B cell (primary cell): ENCODE measurements around the gene NPRL2. TPM values are rescaled to one million over a fixed set of nuclear protein-coding genes. Genes with fewer than 3 reads are reported as not detected.

Source experiments
- ATAC-seq: fragments of 200-7000 bp; cut with Tn5 transposase; one replicate; pipeline ENCODE4 v1.10.0; 2021; ENCODE audit warnings: low read depth, mild to moderate bottlenecking, moderate number of reproducible peaks, moderate library complexity
- CTCF ChIA-PET: fragments of 350-600 bp; sonication (Branson Sonifier 250); formaldehyde crosslinking; loops from one replicate; lab custom pipeline; 2021; ENCODE audit warnings: antibody characterized with exemption, inconsistent platforms; lab: Charles Lee
- POLR2A ChIA-PET: fragments of 350-600 bp; sonication (Branson Sonifier 250); formaldehyde crosslinking; loops from one replicate; lab custom pipeline; 2021; ENCODE audit warnings: antibody characterized with exemption; lab: Charles Lee
- DNase-seq: peaks from one replicate; pipeline ENCODE4 v3.0.0; 2013
- H2AFZ ChIP-seq: 2 replicates; pipeline ENCODE4 v1.6.1; 2012; ENCODE audit warnings: mild to moderate bottlenecking, low read depth, low read length; ENCODE audit not compliant: insufficient read depth, poor library complexity, severe bottlenecking
- H3K27ac ChIP-seq, 2 donors: 1 replicate in 1 of 2; 2 replicates in 1 of 2; pipeline ENCODE4 v1.5.1; 2012 to 2013; ENCODE audit warnings: low read length in 2 of 2, mild to moderate bottlenecking in 2 of 2, moderate library complexity in 1 of 2
- H3K27me3 ChIP-seq, 4 experiments: fragments of 200-600 bp in 1 of 4; sonication (generic) in 1 of 4; replicated peaks in 1 of 4; 1 replicate in 2 of 4; 2 replicates in 2 of 4; pipeline versions ENCODE4 v1.6.1 to v1.7.0; 2013 to 2016; ENCODE audit warnings: low read length in 3 of 4, mild to moderate bottlenecking in 2 of 4, mixed read lengths in 1 of 4, moderate library complexity in 1 of 4; ENCODE audit not compliant: insufficient read depth in 4 of 4, control insufficient read depth in 3 of 4; ENCODE audit errors: control extremely low read depth in 1 of 4
- H3K36me3 ChIP-seq, 2 experiments: replicated peaks in 1 of 2; 1 replicate in 1 of 2; 2 replicates in 1 of 2; pipeline versions ENCODE4 v1.6.1 to v1.7.1; 2013; ENCODE audit warnings: low read length in 1 of 2; ENCODE audit not compliant: insufficient read depth in 2 of 2, control insufficient read depth in 1 of 2; ENCODE audit errors: control extremely low read depth in 1 of 2, extremely low read depth in 1 of 2
- H3K4me1 ChIP-seq, 2 donors: fragments of 200-600 bp in 1 of 2; sonication (generic) in 1 of 2; 1 replicate in 1 of 2; 2 replicates in 1 of 2; pipeline versions ENCODE4 v1.5.1 to v1.6.1; 2013 to 2017; ENCODE audit warnings: low read length in 2 of 2; ENCODE audit not compliant: control insufficient read depth in 2 of 2, insufficient read depth in 2 of 2
- H3K4me2 ChIP-seq: replicated peaks from 2 replicates; pipeline ENCODE3; 2012; ENCODE audit warnings: mild to moderate bottlenecking, low read depth, low read length; ENCODE audit not compliant: poor library complexity, severe bottlenecking
- H3K4me3 ChIP-seq, 5 experiments: fragments of 200-600 bp in 1 of 5; sonication (generic) in 1 of 5; 1 replicate in 3 of 5; 2 replicates in 2 of 5; pipeline versions ENCODE4 v1.5.1 to v1.7.0; 2011 to 2016; ENCODE audit warnings: low read length in 4 of 5, mild to moderate bottlenecking in 4 of 5, low read depth in 2 of 5, control low read depth in 1 of 5, moderate library complexity in 1 of 5; ENCODE audit not compliant: insufficient read depth in 1 of 5; ENCODE audit errors: control extremely low read depth in 1 of 5, extremely low read depth in 1 of 5
- H3K79me2 ChIP-seq: fragments of 200-600 bp; sonication (generic); one replicate; pipeline ENCODE4 v1.6.0; 2016; ENCODE audit warnings: low read length; ENCODE audit not compliant: control insufficient read depth, insufficient read depth
- H3K9ac ChIP-seq: fragments of 200-600 bp; sonication (generic); 2 replicates; pipeline ENCODE4 v1.6.1; 2017; ENCODE audit warnings: mild to moderate bottlenecking, low read length, moderate library complexity
- H3K9me3 ChIP-seq, 3 donors: one replicate each; pipeline versions ENCODE4 v1.6.1 to v1.7.1; 2013; ENCODE audit warnings: low read length in 2 of 3; ENCODE audit not compliant: control insufficient read depth in 2 of 3, insufficient read depth in 1 of 3; ENCODE audit errors: control extremely low read depth in 1 of 3
- H4K20me1 ChIP-seq: 2 replicates; pipeline ENCODE4 v1.6.0; 2012; ENCODE audit warnings: mild to moderate bottlenecking, low read length; ENCODE audit not compliant: insufficient read depth, control insufficient read depth, poor library complexity, severe bottlenecking
- H3K27ac Mint-ChIP-seq: one replicate; pipeline ENCODE4 v1.8.0; 2021; ENCODE audit warnings: mixed read lengths
- H3K27me3 Mint-ChIP-seq: one replicate; pipeline ENCODE4 v1.8.0; 2021; ENCODE audit warnings: mixed read lengths
- H3K4me1 Mint-ChIP-seq: one replicate; pipeline ENCODE4 v1.8.0; 2021; ENCODE audit warnings: mixed read lengths
- H3K4me3 Mint-ChIP-seq: one replicate; pipeline ENCODE4 v1.8.0; 2021; ENCODE audit warnings: mixed read lengths
- H3K9me3 Mint-ChIP-seq: one replicate; pipeline ENCODE4 v1.8.0; 2022; ENCODE audit warnings: mixed read lengths; ENCODE audit not compliant: insufficient read depth
- EZH2 ChIP-seq: IDR thresholded peaks from 2 replicates; pipeline ENCODE4 v1.6.1; 2012; ENCODE audit warnings: borderline replicate concordance, low read depth, mild to moderate bottlenecking, moderate library complexity, low read length; ENCODE audit not compliant: insufficient read depth, poor library complexity, severe bottlenecking
- WGBS: methylation state at CpG from one replicate; pipeline ENCODE4 v1.1.5; 2013; ENCODE audit warnings: missing lambda C conversion rate; ENCODE audit not compliant: insufficient coverage; 5-methylcytosine and 5-hydroxymethylcytosine counted together
- intact Hi-C: fragments of 100-400 bp; cut with micrococcal nuclease; formaldehyde crosslinking; loops from one replicate; pipeline ENCODE4 v1.10.0; 2022
- polyA plus RNA-seq: library from polyadenylated mRNA; depleted of rRNA; stranded (reverse); fragments of >200 nt; gene quantifications from 2 replicates; pipeline ENCODE4 v1.2.3, GENCODE V29; 2012
- total RNA-seq, 2 donors: library from RNA; stranded (reverse); fragments of 120-200 nt in 1 of 2; gene quantifications; 1 replicate in 1 of 2; 2 replicates in 1 of 2; pipeline versions ENCODE4 v1.2.3 to v1.2.4, GENCODE V29; 2013 to 2022
- TF ChIP-seq, protein P1 (sequence below): fragments of 200-600 bp; IDR thresholded peaks from one replicate; pipeline ENCODE4 v1.8.0; 2022; ENCODE audit warnings: antibody characterized with exemption, mild to moderate bottlenecking

Gene NPRL2
- total and polyA plus RNA-seq, 2 donors (not counting 1 experiment from before 2014, with no cell fraction given), result 31.3 to 64.6 TPM

- intact Hi-C loops, result no loop called here
- peaks cover 44 to 52% of the 10 kb centered on the region in 2 donors for H3K4me1 ChIP-seq
- no peak overlapping the region for H3K4me3 Mint-ChIP-seq
Observed at GRCh38 chr3:50353245-50354004, 2.9 kb upstream of the NPRL2 start.

More at GRCh38 chr3:50353245-50354004, 2.9 kb upstream of the NPRL2 start:
- Histone ChIP-seq H3K9me3 (no peaks in the 10 kb centered on the region), H3K79me2 (peaks cover 77% of the 10 kb centered on the region), H3K4me3 (no peak overlapping the region), H4K20me1 (peaks cover 84% of the 10 kb centered on the region), H3K4me2 (no peak overlapping the region), H3K27ac (no peak overlapping the region), H3K27me3 (no peaks in the 10 kb centered on the region), H3K36me3 (peaks cover 5 to 55% of the 10 kb centered on the region in 2 experiments), H2AFZ (no peak overlapping the region), H3K9ac (no peak overlapping the region)
- WGBS, result 97% methylated on average over 11 of the region's 12 CpGs
- TF ChIP-seq EZH2, result no peak
- TF ChIP-seq, protein P1, sequence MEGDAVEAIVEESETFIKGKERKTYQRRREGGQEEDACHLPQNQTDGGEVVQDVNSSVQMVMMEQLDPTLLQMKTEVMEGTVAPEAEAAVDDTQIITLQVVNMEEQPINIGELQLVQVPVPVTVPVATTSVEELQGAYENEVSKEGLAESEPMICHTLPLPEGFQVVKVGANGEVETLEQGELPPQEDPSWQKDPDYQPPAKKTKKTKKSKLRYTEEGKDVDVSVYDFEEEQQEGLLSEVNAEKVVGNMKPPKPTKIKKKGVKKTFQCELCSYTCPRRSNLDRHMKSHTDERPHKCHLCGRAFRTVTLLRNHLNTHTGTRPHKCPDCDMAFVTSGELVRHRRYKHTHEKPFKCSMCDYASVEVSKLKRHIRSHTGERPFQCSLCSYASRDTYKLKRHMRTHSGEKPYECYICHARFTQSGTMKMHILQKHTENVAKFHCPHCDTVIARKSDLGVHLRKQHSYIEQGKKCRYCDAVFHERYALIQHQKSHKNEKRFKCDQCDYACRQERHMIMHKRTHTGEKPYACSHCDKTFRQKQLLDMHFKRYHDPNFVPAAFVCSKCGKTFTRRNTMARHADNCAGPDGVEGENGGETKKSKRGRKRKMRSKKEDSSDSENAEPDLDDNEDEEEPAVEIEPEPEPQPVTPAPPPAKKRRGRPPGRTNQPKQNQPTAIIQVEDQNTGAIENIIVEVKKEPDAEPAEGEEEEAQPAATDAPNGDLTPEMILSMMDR, result no peak
- ChIA-PET POLR2A (interaction anchor here (0.7 to 7.4 kb wide), 3 partner anchors 14 to 214 kb away, joined by 4 to 96 read pairs (median 10); partner anchors contain the start of genes C3orf18 and RASSF1), CTCF (interaction anchor here (0.9 to 2.3 kb wide), 4 partner anchors 12 to 189 kb away, joined by 3 to 10 read pairs (median 8); partner anchors contain the start of gene IFRD2)
- DNase-seq (no peak), ATAC-seq (no peak)
- Mint-ChIP-seq H3K4me1 (peaks cover 61% of the 10 kb centered on the region), H3K27ac (peak overlapping the region; percentile 59), H3K27me3 (no peaks in the 10 kb centered on the region), H3K9me3 (no peaks in the 10 kb centered on the region)
